K562 (cell line): Measurements from ENCODE around the gene ASIC1. TPM values are rescaled to one million over a fixed set of nuclear protein-coding genes. Genes with fewer than 3 reads are reported as not detected.
A peak's percentile ranks its signal among the peaks of the same experiment; 100 is the strongest.

Source experiments
- ATAC-seq: fragments of 200-7000 bp; cut with Tn5 transposase; 3 replicates; pipeline ENCODE4 v1.9.1; 2020; ENCODE audit warnings: moderate library complexity
- BruUV-seq: library from RNA; stranded (reverse); fragments of 400-500 nt; replicated peaks from 2 replicates; lab custom pipeline; 2021; lab: Mats Ljungman, UMichigan
- CTCF ChIA-PET: fragments of 300-600 bp; formaldehyde crosslinking; extraction: SDS; loops from one replicate; lab custom pipeline; 2021; ENCODE audit warnings: low intra/inter-chr PET ratio; lab: Yijun Ruan, JAX
- POLR2A ChIA-PET: fragments of 300-600, 350-650 bp; sonication (Branson Sonifier 250); formaldehyde crosslinking; extraction: SDS; loops from one replicate; lab custom pipeline; 2021; ENCODE audit warnings: antibody characterized with exemption, inconsistent platforms; lab: Yijun Ruan, JAX
- DNase-seq, 4 experiments: peaks; one replicate each; pipeline versions ENCODE4 v3.0.0 to v3.0.0-alpha.2; 2011 to 2018; ENCODE audit warnings: low spot score in 3 of 4, mixed read lengths in 3 of 4; ENCODE audit errors: extremely low read depth in 1 of 4
- FAIRE-seq: peaks from 2 replicates; lab custom pipeline; 2011; peaks lifted over from hg19 to GRCh38; lab: Jason Lieb, UNC
- H2AFZ ChIP-seq: 2 replicates; pipeline ENCODE4 v1.6.0; 2011; ENCODE audit warnings: low read depth, low read length, control low read depth, inconsistent platforms
- H3K27ac ChIP-seq: fragments of 200-600 bp; 3 replicates; pipeline ENCODE4 v1.8.0; 2011; ENCODE audit warnings: low read depth, mild to moderate bottlenecking, control low read depth, inconsistent platforms, low read length, moderate library complexity, mixed read lengths; ENCODE audit errors: extremely low read depth
- H3K27me3 ChIP-seq, 2 experiments: fragments of 300-600 bp in 1 of 2; 2 replicates in 1 of 2; 3 replicates in 1 of 2; pipeline versions ENCODE4 v1.6.0 to v1.8.0; 2011; ENCODE audit warnings: inconsistent platforms in 2 of 2, low read length in 2 of 2, mild to moderate bottlenecking in 1 of 2, mixed read lengths in 1 of 2, moderate library complexity in 1 of 2; ENCODE audit not compliant: control insufficient read depth in 2 of 2, insufficient read depth in 2 of 2
- H3K36me3 ChIP-seq: fragments of 300-600 bp; 3 replicates; pipeline ENCODE4 v1.8.0; 2011; ENCODE audit warnings: mild to moderate bottlenecking, low read length, inconsistent platforms; ENCODE audit not compliant: control insufficient read depth, insufficient read depth
- H3K4me1 ChIP-seq, 2 experiments: fragments of 200-600 bp in 1 of 2; replicated peaks in 1 of 2; 2 replicates in 1 of 2; 3 replicates in 1 of 2; pipeline versions ENCODE4 v1.5.1 to v1.8.0; 2011; ENCODE audit warnings: inconsistent platforms in 2 of 2, low read length in 2 of 2, mild to moderate bottlenecking in 1 of 2, mixed read lengths in 1 of 2, moderate library complexity in 1 of 2; ENCODE audit not compliant: control insufficient read depth in 2 of 2, insufficient read depth in 2 of 2
- H3K4me2 ChIP-seq: 2 replicates; pipeline ENCODE4 v1.6.1; 2011; ENCODE audit warnings: low read length, control low read depth, inconsistent platforms, mixed read lengths; ENCODE audit not compliant: insufficient read depth
- H3K4me3 ChIP-seq: fragments of 200-600 bp; sonication (generic), shearing (Covaris generic); 2 replicates; pipeline ENCODE4 v1.5.1; 2016; ENCODE audit warnings: control low read depth, inconsistent platforms
- H3K79me2 ChIP-seq: fragments of 200-600 bp; 3 replicates; pipeline ENCODE4 v1.8.0; 2011; ENCODE audit warnings: low read length, inconsistent platforms; ENCODE audit not compliant: control insufficient read depth, insufficient read depth
- H3K9ac ChIP-seq, 2 experiments: 2 replicates each; pipeline versions ENCODE4 v1.6.0 to v1.6.1; 2011; ENCODE audit warnings: low read depth in 2 of 2, low read length in 2 of 2, control low read depth in 1 of 2, inconsistent platforms in 1 of 2, mild to moderate bottlenecking in 1 of 2, mixed read lengths in 1 of 2; ENCODE audit not compliant: insufficient read depth in 1 of 2
- H3K9me1 ChIP-seq: one replicate; pipeline ENCODE4 v1.6.0; 2011; ENCODE audit warnings: inconsistent platforms, mild to moderate bottlenecking, low read length, moderate library complexity; ENCODE audit not compliant: control insufficient read depth, insufficient read depth
- H3K9me3 ChIP-seq: replicated peaks from 2 replicates; pipeline ENCODE4 v1.5.1; 2011; ENCODE audit warnings: low read depth, low read length, inconsistent platforms; ENCODE audit not compliant: control insufficient read depth, insufficient read depth
- H4K20me1 ChIP-seq: replicated peaks from 2 replicates; pipeline ENCODE4 v1.6.1; 2011; ENCODE audit warnings: low read length, inconsistent platforms, mixed read lengths; ENCODE audit not compliant: control insufficient read depth, insufficient read depth
- BRF1 ChIP-seq: IDR thresholded peaks from 3 replicates; pipeline ENCODE4 v1.6.1; 2011; ENCODE audit warnings: borderline replicate concordance, mild to moderate bottlenecking; ENCODE audit not compliant: insufficient read length; ENCODE audit errors: extremely low read depth
- CEBPB ChIP-seq: fragments of 450-650 bp; IDR thresholded peaks from 2 replicates; pipeline ENCODE4 v1.6.1; 2016; ENCODE audit warnings: missing genetic modification characterization, missing compliant biosample characterization
- FOXP4 ChIP-seq: sonication (generic); formaldehyde crosslinking; IDR thresholded peaks from 2 replicates; pipeline ENCODE4 v1.8.0; 2022; ENCODE audit warnings: mild to moderate bottlenecking, missing genetic modification reagents, borderline replicate concordance
- KLF16 ChIP-seq: IDR thresholded peaks from 2 replicates; pipeline ENCODE4 v1.6.1; 2016; ENCODE audit warnings: antibody characterized with exemption
- POLR2A ChIP-seq: fragments of 450-650 bp; conservative IDR thresholded peaks from 2 replicates; pipeline ENCODE4 v1.6.1; 2016
- POLR2B ChIP-seq: fragments of 450-650 bp; IDR thresholded peaks from 2 replicates; pipeline ENCODE4 v1.6.1; 2018; ENCODE audit warnings: low read depth; ENCODE audit not compliant: partially characterized antibody
- RAD21 ChIP-seq, 2 experiments: fragments of 250-450 bp in 1 of 2; fragments of 450-650 bp in 1 of 2; sonication (Bioruptor Pico) in 1 of 2; formaldehyde crosslinking in 1 of 2; IDR thresholded peaks in 1 of 2; conservative IDR thresholded peaks in 1 of 2; 2 replicates each; pipeline versions ENCODE4 v1.4.0 to v1.8.0; 2020 to 2022; ENCODE audit warnings: mild to moderate bottlenecking in 2 of 2, moderate library complexity in 1 of 2
- RB1 ChIP-seq: fragments of 450-650 bp; IDR thresholded peaks from 2 replicates; pipeline ENCODE4 v1.6.1; 2017; ENCODE audit warnings: low read depth, mild to moderate bottlenecking
- REST ChIP-seq, 2 experiments: fragments of 450-650 bp; formaldehyde crosslinking in 1 of 2; IDR thresholded peaks; 2 replicates each; pipeline versions ENCODE4 v1.4.0 to v1.6.1; 2014 to 2020; ENCODE audit warnings: mild to moderate bottlenecking in 2 of 2, borderline replicate concordance in 1 of 2, low read depth in 1 of 2
- TBP ChIP-seq: optimal IDR thresholded peaks from 2 replicates; pipeline ENCODE3; 2011; ENCODE audit warnings: low read depth, low read length, improper control_type of control experiment
- ZNF24 ChIP-seq: fragments of 450-650 bp; IDR thresholded peaks from 2 replicates; pipeline ENCODE4 v1.6.1; 2016
- WGBS: fragments of 100-300 bp; shearing (Covaris generic); methylation state at CpG from one replicate; pipeline ENCODE4 v1.1.6; 2016; ENCODE audit warnings: low coverage, mixed read lengths; ENCODE audit not compliant: insufficient coverage; ENCODE audit errors: missing lambda C conversion rate; 5-methylcytosine and 5-hydroxymethylcytosine counted together
- in situ Hi-C: fragments of 300-500 bp; cut with MboI; formaldehyde crosslinking; loops from 4 replicates; pipeline ENCODE4 v1.15.0; 2018; ENCODE audit warnings: inconsistent platforms, mixed read lengths
- intact Hi-C: fragments of 100-400 bp; cut with micrococcal nuclease; formaldehyde crosslinking; loops from 2 replicates; pipeline ENCODE4 v1.14.2; 2022
- polyA plus RNA-seq, 8 experiments: library from polyadenylated mRNA; depleted of rRNA in 4 of 8; stranded (reverse) in 5 of 8; unstranded in 3 of 8; fragments of >200 nt; fragmentation: Nextera tagmentation in 2 of 8; fragmentation: Illumina TruSeq in 1 of 8; extraction: Ambion mirVana in 2 of 8; extraction: Trizol in 1 of 8; gene quantifications; 2 replicates each; pipeline versions ENCODE4 v1.2.1 to v1.2.3, GENCODE V29; 2011 to 2014; ENCODE audit warnings: inconsistent platforms in 1 of 8, missing spikeins in 1 of 8
- total RNA-seq, 7 experiments: library from RNA; depleted of rRNA in 6 of 7; stranded (reverse); fragments of >200 nt in 6 of 7; fragmentation: Illumina TruSeq in 2 of 7; extraction: Trizol in 2 of 7; gene quantifications; 2 replicates each; pipeline versions ENCODE4 v1.2.1 to v1.2.3, GENCODE V29; 2011 to 2021; ENCODE audit warnings: low replicate concordance in 1 of 7

Gene ASIC1
- total and polyA plus RNA-seq, 9 of the 15 experiments (the other 6 are each of a cell fraction or from before 2014, with no cell fraction given): 0.01 to 1.7 (median 0.45) TPM

GRCh38 chr12:50088577-50089335 is 31.4 kb downstream of the ASIC1 start:
- intact Hi-C loops: loop anchor here (1.0 to 5.0 kb wide), 2 partner anchors 87 to 674 kb away; partner anchors contain the start of gene ATF1
- Histone ChIP-seq H4K20me1 (peaks cover 5% of the 10 kb centered on the region), H3K36me3 (peaks cover 71% of the 10 kb centered on the region), H3K9ac (no peak overlapping the region), H3K4me3 (no peak overlapping the region), H3K79me2 (peaks cover 10% of the 10 kb centered on the region), H3K27ac (no peak overlapping the region), H3K4me1 (peaks cover 5 to 11% of the 10 kb centered on the region in 2 experiments; a peak in 3 of 5 replicates), H3K9me1 (no peaks in the 10 kb centered on the region), H2AFZ (no peak overlapping the region), H3K9me3 (no peaks in the 10 kb centered on the region), H3K4me2 (no peak overlapping the region), H3K27me3 (no peaks in the 10 kb centered on the region)
- no TSS peak for BruUV-seq
- 9% methylated on average over 3 of the region's 3 CpGs for WGBS
- ChIA-PET POLR2A (interaction anchor here (0.6 kb wide), 1 partner anchor 23 kb away, joined by 3 read pairs; no protein-coding TSS in a partner anchor), CTCF (interaction anchor here (1.0 to 2.3 kb wide), 4 partner anchors 23 to 226 kb away, joined by 3 to 24 read pairs (median 5); partner anchors contain the start of gene COX14)
- DNase-seq (peak; percentile 61 to 73 (median 64)), ATAC-seq (peak; percentile 45), FAIRE-seq (peak; percentile 95)
- in situ Hi-C loops: no loop called here
- TF ChIP-seq TBP (no peak), BRF1 (no peak), REST (IDR thresholded peaks at IDR 0.05; ENCODE audit: borderline replicate concordance) (peak; percentile 58; the same call in 1 of the 2 replicates), REST (CRISPR knock-in tag; IDR thresholded peaks at IDR 0.05; ENCODE audit: low read depth) (no peak), RAD21 (CRISPR knock-in tag; conservative IDR thresholded peaks at IDR 0.05 in 1 of 2, IDR thresholded peaks at IDR 0.05 in 1 of 2) (peak; percentile 51 to 80), KLF16 (0 out of 2 replicates have a peak, but pooled peaks have one; percentile 42), FOXP4 (CRISPR knock-in tag) (no peak), RB1 (peak; percentile 37; the same call in 1 of the 2 replicates), ZNF24 (no peak), POLR2A (no peak), CEBPB (tag) (0 out of 2 replicates have a peak, but pooled peaks have one; percentile 25), POLR2B (no peak)
